Activated CD8-positive, alpha-beta memory T cell treated with anti-CD3 and anti-CD28 coated beads, Interleukin-2, amount 10 ng/mL, durations not matched to agents 7 days and 5 days (primary cell): ENCODE data around the gene CEBPZOS. TPM values are rescaled to one million over a fixed set of nuclear protein-coding genes. Genes with fewer than 3 reads are reported as not detected.

ENCODE experiments used
- total RNA-seq, 2 experiments: library from RNA; stranded (reverse); gene quantifications; one replicate each; pipeline ENCODE4 v1.2.3, GENCODE V29; 2021

Gene CEBPZOS
- total RNA-seq, 2 experiments from 2014 or later: 35.6 to 37.9 TPM

Other genes with a start within 250 kb of the CEBPZOS start
- 10 to 100 TPM; 27.7 to 30.8 TPM for gene STRN, start 230.0 kb upstream of the CEBPZOS start, total RNA-seq
- gene HEATR5B, start 112.1 kb upstream of the CEBPZOS start, total RNA-seq: 10 to 100 TPM; 14.8 to 15.2 TPM
- gene GPATCH11, start 112.0 kb upstream of the CEBPZOS start, total RNA-seq: 10 to 100 TPM in 1 of 2 experiments, 1 to 10 TPM in 1; 9.9 to 12.8 TPM
- 100 to 1,000 TPM; 115 to 175 TPM for gene EIF2AK2, start 39.5 kb upstream of the CEBPZOS start, total RNA-seq
- not detected for gene SULT6B1, start 7.8 kb upstream of the CEBPZOS start, total RNA-seq
- gene CEBPZ, start 35.1 kb downstream of the CEBPZOS start, total RNA-seq: 10 to 100 TPM; 52.2 to 73.3 TPM
- 10 to 100 TPM; 18.1 to 24.8 TPM for gene NDUFAF7, start 35.2 kb downstream of the CEBPZOS start, total RNA-seq
- gene PRKD3, start 128.3 kb downstream of the CEBPZOS start, total RNA-seq: 10 to 100 TPM; 26.0 to 39.6 TPM
- gene QPCT, start 148.1 kb downstream of the CEBPZOS start, total RNA-seq: 1 to 10 TPM in 1 of 2 experiments, not detected in 1; 1.9 TPM